GM18873 (cell line): ENCODE results near the gene RNASE1.

Experiments used
- ATAC-seq: cut with Tn5 transposase; IDR thresholded peaks from one replicate; pipeline ENCODE4 v1.9.1; 2021; ENCODE audit warnings: mild to moderate bottlenecking, moderate library complexity, moderate number of reproducible peaks; ENCODE audit not compliant: unreplicated experiment, low FRiP score

The RNASE1 gene

GRCh38 chr14:20809917-20810316, 7.3 kb upstream of the RNASE1 start:
- ATAC-seq, result no peak

GRCh38 chr14:20808162-20808483, 5.5 kb upstream of the RNASE1 start:
- ATAC-seq, result no peak

GRCh38 chr14:20807304-20808161, 4.9 kb upstream of the RNASE1 start:
- no peak for ATAC-seq

- ATAC-seq, result no peak
Measured at GRCh38 chr14:20805485-20805884, 2.8 kb upstream of the RNASE1 start.

GRCh38 chr14:20803223-20803622, 579 bp upstream of the RNASE1 start:
- ATAC-seq, result no peak

- no peak for ATAC-seq
Measured at GRCh38 chr14:20801726-20802125, 918 bp downstream of the RNASE1 start.

- no peak for ATAC-seq
Measured at GRCh38 chr14:20799892-20800544, 2.6 kb downstream of the RNASE1 start.

GRCh38 chr14:20799456-20799891, 3.2 kb downstream of the RNASE1 start:
- no peak for ATAC-seq

GRCh38 chr14:20798932-20799331, 3.7 kb downstream of the RNASE1 start:
- ATAC-seq, result no peak

- no peak for ATAC-seq
Measured at GRCh38 chr14:20798318-20798717, 4.3 kb downstream of the RNASE1 start.

GRCh38 chr14:20797164-20797563, 5.5 kb downstream of the RNASE1 start:
- ATAC-seq, result no peak

- ATAC-seq, result no peak
Measured at GRCh38 chr14:20794644-20795369, 7.8 kb downstream of the RNASE1 start.

GRCh38 chr14:20792556-20792955, 10.1 kb downstream of the RNASE1 start:
- ATAC-seq, result no peak

- ATAC-seq, result no peak
Measured at GRCh38 chr14:20791597-20791996, 11.0 kb downstream of the RNASE1 start.

- ATAC-seq, result no peak
Measured at GRCh38 chr14:20791187-20791586, 11.5 kb downstream of the RNASE1 start.

GRCh38 chr14:20790464-20791116, 12.1 kb downstream of the RNASE1 start:
- ATAC-seq, result no peak

- no peak for ATAC-seq
Measured at GRCh38 chr14:20789230-20789813, 13.3 kb downstream of the RNASE1 start.

GRCh38 chr14:20787025-20787424, 15.6 kb downstream of the RNASE1 start:
- ATAC-seq, result no peak

GRCh38 chr14:20782280-20782890, 20.3 kb downstream of the RNASE1 start:
- ATAC-seq, result no peak

GRCh38 chr14:20781803-20782202, 20.8 kb downstream of the RNASE1 start:
- no peak for ATAC-seq
